ENCODE results near the gene HOXA13. TPM values are rescaled to one million over a fixed set of nuclear protein-coding genes. Genes with fewer than 3 reads are reported as not detected.

Gene HOXA13
- total RNA-seq (not detected), polyA plus RNA-seq (not detected)
- long read RNA-seq, donor 1: 0 reads
- long read RNA-seq, donor 2: 0 reads
- long read RNA-seq, donor 3: 0 reads
- long read RNA-seq, donor 4: 0 reads
- long read RNA-seq, donor 5: 0 reads

DNA sequence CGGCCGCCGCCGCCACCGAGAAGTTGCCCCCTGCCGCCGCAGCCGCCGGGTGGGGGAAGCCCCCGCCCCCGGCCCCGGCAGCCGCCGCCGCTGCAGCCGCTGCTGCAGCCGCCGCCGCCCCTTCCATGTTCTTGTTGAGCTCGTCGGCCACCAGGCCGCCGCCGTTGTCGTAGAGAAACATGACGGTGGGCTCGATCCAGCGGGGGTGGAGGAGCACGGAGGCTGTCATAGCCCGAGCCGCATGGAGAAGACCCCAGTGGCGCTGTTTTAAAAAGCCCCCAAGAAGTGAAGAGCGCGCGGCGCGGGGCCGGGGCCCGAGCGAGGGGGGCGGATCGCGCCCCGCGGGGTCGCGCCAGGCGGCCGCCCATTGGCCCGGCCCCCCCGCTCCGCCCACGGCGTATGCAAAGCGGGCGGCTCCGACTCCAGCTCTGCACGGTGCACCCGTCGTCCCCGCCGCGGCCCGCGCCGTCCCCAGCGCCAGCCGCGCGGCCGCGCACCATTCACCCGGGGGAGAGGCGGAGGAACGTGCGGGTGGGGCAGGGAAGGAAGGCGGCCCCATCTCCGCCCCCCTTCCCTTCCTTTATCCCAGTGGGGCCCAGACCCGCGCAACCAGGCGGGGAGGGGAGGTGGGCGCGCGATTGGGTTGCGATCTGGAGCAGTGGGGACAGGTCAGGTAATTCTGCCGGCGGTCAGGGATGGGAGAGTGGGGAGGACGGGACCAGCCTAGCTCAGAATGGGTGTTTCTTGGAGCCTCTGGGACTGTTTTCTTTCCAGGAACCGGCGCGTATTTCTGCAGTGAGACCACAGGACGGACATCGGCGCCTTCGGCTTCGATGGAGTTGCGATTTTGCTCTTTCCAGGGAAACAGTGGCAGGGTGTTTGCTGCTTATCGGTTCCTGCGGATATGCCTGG is at the start of gene HOXA13:
Gene HOXA13 (minus strand): TSS at position 243 of the 912 bp plus-strand sequence. CDS start 14 bp downstream, at position 229.
- Histone ChIP-seq H3K9me3 (ENCODE audit: control insufficient read depth in 4 of 4, insufficient read depth in 3 of 4, low read length in 3 of 4) (peaks cover 0 to 12% (median 0%) of the 10 kb centered on the region in 4 donors), H3K27ac (ENCODE audit: low read depth in 1 of 2, low read length in 1 of 2) (no peak within 1 kb of the TSS), H3K27me3 (ENCODE audit: control insufficient read depth in 3 of 3, insufficient read depth in 3 of 3, low read length in 2 of 3) (peaks cover 0 to 90% (median 90%) of the 10 kb centered on the region in 3 donors), H3K9ac (ENCODE audit: insufficient read depth in 1 of 2, low read length in 2 of 2) (no peak within 1 kb of the TSS), H3K4me3 (no peak within 1 kb of the TSS), H3K4me1 (ENCODE audit: control insufficient read depth in 5 of 5, insufficient read depth in 5 of 5, low read length in 5 of 5) (peaks cover 0 to 29% (median 5%) of the 10 kb centered on the region in 5 donors), H3K36me3 (ENCODE audit: control insufficient read depth in 4 of 4, insufficient read depth in 4 of 4, low read length in 4 of 4) (no peaks in the 10 kb centered on the region)
- DNase-seq (peak in 1 of 3 donors; percentile 24), ATAC-seq (ENCODE audit: insufficient read depth, low FRiP score) (no peak)
- TF ChIP-seq, protein P1, sequence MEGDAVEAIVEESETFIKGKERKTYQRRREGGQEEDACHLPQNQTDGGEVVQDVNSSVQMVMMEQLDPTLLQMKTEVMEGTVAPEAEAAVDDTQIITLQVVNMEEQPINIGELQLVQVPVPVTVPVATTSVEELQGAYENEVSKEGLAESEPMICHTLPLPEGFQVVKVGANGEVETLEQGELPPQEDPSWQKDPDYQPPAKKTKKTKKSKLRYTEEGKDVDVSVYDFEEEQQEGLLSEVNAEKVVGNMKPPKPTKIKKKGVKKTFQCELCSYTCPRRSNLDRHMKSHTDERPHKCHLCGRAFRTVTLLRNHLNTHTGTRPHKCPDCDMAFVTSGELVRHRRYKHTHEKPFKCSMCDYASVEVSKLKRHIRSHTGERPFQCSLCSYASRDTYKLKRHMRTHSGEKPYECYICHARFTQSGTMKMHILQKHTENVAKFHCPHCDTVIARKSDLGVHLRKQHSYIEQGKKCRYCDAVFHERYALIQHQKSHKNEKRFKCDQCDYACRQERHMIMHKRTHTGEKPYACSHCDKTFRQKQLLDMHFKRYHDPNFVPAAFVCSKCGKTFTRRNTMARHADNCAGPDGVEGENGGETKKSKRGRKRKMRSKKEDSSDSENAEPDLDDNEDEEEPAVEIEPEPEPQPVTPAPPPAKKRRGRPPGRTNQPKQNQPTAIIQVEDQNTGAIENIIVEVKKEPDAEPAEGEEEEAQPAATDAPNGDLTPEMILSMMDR (IDR thresholded peaks at IDR 0.05; ENCODE audit: control extremely low read depth, extremely low read depth): no peak
- 1 to 3% methylated on average over 38 to 99 of the region's 99 CpGs for WGBS, 2 donors

GRCh38 chr7:27248911-27249723 is 49.2 kb upstream of the HOXA13 start:
- WGBS, 2 donors: 7 to 14% methylated on average over 23 of the region's 23 CpGs
- Histone ChIP-seq H3K4me1 (ENCODE audit: control insufficient read depth in 5 of 5, insufficient read depth in 5 of 5, low read length in 5 of 5) (peaks cover 0 to 35% (median 0%) of the 10 kb centered on the region in 5 donors), H3K27ac (ENCODE audit: low read depth in 1 of 2, low read length in 1 of 2) (no peak overlapping the region), H3K9me3 (ENCODE audit: control insufficient read depth in 4 of 4, insufficient read depth in 3 of 4, low read length in 3 of 4) (peaks cover 0 to 14% (median 0%) of the 10 kb centered on the region in 4 donors), H3K36me3 (ENCODE audit: control insufficient read depth in 4 of 4, insufficient read depth in 4 of 4, low read length in 4 of 4) (no peaks in the 10 kb centered on the region), H3K27me3 (ENCODE audit: control insufficient read depth in 3 of 3, insufficient read depth in 3 of 3, low read length in 2 of 3) (peaks cover 11 to 92% (median 89%) of the 10 kb centered on the region in 3 donors), H3K9ac (ENCODE audit: insufficient read depth in 1 of 2, low read length in 2 of 2) (no peak overlapping the region), H3K4me3 (no peak overlapping the region)
- TF ChIP-seq, protein P1 (IDR thresholded peaks at IDR 0.05; ENCODE audit: control extremely low read depth, extremely low read depth): no peak
- no peak for DNase-seq
- ATAC-seq (ENCODE audit: insufficient read depth, low FRiP score): no peak

DNA sequence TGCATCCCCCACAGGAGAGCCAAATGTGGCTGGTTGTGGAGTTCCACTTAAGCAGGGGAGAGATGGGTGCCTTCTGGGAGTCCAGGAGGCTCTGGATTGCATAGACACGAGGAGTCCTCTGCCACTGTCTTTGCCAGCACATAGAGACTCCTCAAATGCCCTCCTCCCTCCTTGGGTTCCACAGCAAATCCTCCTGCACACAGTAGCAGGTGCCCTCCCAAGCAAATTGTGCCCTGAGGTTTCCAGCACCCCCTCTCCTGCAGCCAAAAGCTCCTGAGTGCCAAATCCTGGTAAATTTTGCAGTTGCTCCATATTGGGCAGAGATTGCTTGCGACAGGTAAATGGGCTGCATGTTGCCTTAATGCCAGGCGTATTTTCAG is 48.5 kb upstream of the HOXA13 start:
- Histone ChIP-seq H3K4me1 (ENCODE audit: control insufficient read depth in 5 of 5, insufficient read depth in 5 of 5, low read length in 5 of 5) (peaks cover 0 to 39% (median 0%) of the 10 kb centered on the region in 5 donors), H3K36me3 (ENCODE audit: control insufficient read depth in 4 of 4, insufficient read depth in 4 of 4, low read length in 4 of 4) (no peaks in the 10 kb centered on the region), H3K4me3 (no peak overlapping the region), H3K27ac (ENCODE audit: low read depth in 1 of 2, low read length in 1 of 2) (no peak overlapping the region), H3K9me3 (ENCODE audit: control insufficient read depth in 4 of 4, insufficient read depth in 3 of 4, low read length in 3 of 4) (peaks cover 0 to 14% (median 0%) of the 10 kb centered on the region in 4 donors), H3K27me3 (ENCODE audit: control insufficient read depth in 3 of 3, insufficient read depth in 3 of 3, low read length in 2 of 3) (peaks cover 9 to 92% (median 90%) of the 10 kb centered on the region in 3 donors), H3K9ac (ENCODE audit: insufficient read depth in 1 of 2, low read length in 2 of 2) (no peak overlapping the region)
- TF ChIP-seq, protein P1 (IDR thresholded peaks at IDR 0.05; ENCODE audit: control extremely low read depth, extremely low read depth): no peak
- 48 to 56% methylated on average over 3 of the region's 3 CpGs for WGBS, 2 donors
- no peak for DNase-seq
- no peak for ATAC-seq (ENCODE audit: insufficient read depth, low FRiP score)

Measured in lung (tissue), 16 donors.